NCI-H2107 (cell line): ENCODE results near the gene IFNAR1.
"Not testable (repeated sequence)": the region's sequence is repeated elsewhere in the genome, so short reads cannot be mapped to it uniquely, and the experiment has no call there.

Source experiments
- DNase-seq: peaks from one replicate; lab custom pipeline; 2025; lab: John Stamatoyannopoulos, UW

Gene IFNAR1

GRCh38 chr21:33348706-33349105, 23.9 kb downstream of the IFNAR1 start:
- DNase-seq = no peak

- DNase-seq = no peak
Measured at GRCh38 chr21:33350676-33351075, 25.9 kb downstream of the IFNAR1 start.

DNA sequence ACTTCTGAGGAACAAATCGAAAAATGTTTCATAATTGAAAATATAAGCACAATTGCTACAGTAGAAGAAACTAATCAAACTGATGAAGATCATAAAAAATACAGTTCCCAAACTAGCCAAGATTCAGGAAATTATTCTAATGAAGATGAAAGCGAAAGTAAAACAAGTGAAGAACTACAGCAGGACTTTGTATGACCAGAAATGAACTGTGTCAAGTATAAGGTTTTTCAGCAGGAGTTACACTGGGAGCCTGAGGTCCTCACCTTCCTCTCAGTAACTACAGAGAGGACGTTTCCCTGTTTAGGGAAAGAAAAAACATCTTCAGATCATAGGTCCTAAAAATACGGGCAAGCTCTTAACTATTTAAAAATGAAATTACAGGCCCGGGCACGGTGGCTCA, 30.6 kb downstream of the IFNAR1 start:
- DNase-seq = no peak

DNA sequence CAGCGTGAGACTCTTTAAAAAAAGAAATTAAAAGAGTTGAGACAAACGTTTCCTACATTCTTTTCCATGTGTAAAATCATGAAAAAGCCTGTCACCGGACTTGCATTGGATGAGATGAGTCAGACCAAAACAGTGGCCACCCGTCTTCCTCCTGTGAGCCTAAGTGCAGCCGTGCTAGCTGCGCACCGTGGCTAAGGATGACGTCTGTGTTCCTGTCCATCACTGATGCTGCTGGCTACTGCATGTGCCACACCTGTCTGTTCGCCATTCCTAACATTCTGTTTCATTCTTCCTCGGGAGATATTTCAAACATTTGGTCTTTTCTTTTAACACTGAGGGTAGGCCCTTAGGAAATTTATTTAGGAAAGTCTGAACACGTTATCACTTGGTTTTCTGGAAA, 31.2 kb downstream of the IFNAR1 start:
- no peak for DNase-seq

DNA sequence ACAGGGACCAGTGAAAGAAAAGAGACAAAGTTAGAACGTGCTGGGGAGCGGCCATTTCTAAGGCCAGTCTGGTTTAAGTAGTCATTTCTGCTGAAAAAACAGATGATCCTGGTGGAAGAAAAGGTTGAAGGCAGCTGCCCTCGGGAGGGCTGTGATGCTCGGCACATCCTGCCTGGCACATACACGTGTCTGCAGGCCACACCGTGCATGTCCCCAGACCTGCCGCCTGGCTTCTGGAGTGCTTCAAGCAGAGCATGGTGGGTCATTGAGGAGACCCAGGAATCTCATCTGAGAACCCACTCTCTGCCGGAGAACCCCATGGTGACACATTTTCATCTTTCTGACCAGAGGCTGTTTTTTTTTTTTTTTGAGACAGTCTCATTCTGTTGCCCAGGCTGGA, 32.4 kb downstream of the IFNAR1 start:
- no peak for DNase-seq

DNA sequence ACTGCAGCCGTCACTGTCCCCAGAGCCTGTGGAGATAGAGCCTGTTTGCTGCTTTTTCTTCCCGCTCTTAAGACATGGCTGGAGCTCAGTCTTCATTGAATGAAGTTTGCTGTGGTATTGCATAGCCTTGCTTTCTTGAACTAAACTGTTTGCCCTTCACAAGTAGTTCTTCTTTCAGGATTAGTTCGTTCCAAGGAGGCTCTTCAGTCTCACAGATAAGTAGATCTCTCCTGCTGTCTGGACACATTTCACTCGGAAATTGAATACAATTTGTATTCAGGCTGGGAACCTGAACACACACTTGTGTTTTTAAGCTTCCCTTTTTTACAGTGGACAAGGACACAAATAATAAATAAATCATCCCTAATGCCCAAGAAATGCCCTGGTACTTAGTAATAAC, 34.7 kb downstream of the IFNAR1 start:
- no peak for DNase-seq

GRCh38 chr21:33360281-33360680, 35.5 kb downstream of the IFNAR1 start:
- DNase-seq = no peak

GRCh38 chr21:33360881-33361602, 36.3 kb downstream of the IFNAR1 start:
- DNase-seq = peak; percentile 87

DNA sequence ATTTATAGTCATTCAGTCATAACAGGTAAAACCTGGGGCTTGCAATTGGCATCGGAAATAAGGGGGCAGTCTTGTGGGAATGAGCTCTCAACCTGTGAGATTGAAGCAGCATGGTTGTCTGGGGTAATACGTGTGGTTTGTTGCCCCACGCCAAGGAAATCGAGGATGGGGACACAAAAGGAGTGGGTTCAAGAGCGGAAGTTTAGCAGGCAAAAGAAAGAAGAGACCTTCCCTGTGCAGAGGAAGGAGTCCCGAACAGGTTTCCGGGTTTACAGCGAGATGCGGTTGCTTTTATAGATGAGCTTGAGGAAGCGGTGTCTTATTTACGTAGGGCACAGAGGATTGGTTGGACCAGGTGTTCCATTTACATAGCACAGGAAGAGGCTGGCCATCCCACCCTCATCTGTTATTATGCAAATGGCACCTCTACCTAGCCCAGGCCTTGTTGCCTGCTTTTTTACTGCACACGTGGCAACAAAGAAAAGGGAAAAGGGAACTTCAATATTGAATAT, 37.3 kb downstream of the IFNAR1 start:
- peak; percentile 50 for DNase-seq

- not testable (repeated sequence) for DNase-seq
Measured at GRCh38 chr21:33363911-33364609, 39.3 kb downstream of the IFNAR1 start.

DNA sequence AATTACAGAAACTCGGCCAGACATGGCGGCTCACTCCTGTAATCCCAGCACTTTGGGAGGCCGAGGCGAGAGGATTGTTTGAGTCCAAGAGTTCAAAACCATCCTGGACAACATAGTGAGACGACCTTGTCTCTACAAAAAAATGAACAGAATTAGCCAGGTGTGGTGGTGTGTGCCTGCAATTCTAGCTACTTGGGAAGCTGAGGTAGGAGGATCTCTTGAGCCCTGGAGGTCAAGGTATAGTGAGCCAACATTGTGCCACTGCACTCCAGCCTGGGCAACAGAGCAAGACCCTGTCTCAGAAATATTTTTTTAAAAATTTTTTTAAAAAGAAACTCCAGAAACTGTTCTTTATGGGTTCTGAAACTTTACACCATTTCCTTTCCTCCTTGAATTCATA, 40.1 kb downstream of the IFNAR1 start:
- no peak for DNase-seq

DNA sequence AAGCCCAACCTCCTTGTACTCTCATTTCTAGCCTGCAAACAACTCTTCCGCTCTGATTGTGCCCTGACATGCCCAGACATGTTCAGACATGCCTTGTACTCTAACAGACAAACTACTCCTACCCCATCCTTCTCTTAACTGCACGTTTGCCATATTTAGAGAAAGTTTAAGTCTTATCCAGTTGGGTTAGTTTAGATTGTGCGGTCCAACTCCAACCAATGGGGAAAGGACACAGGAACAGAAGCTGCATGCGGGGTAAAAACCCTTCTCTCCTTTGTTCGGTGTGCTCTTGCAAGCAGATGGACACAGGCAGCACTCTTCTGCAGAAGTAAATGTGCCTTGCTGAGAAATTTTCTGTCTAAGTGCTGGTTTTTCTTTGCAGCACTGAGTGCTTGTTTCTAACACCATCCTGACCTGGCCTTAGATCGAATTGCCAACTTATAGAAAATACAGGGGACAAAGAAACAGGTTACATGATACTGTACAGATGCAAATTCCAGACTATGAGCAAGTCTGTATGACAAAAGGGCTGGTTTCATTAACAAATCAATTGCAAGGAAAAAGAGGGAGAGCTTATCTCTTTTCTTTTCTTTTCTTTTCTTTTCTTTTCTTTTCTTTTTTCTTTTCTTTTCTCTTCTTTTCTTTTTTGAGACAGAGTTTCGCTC, 42.7 kb downstream of the IFNAR1 start:
- DNase-seq = no peak

DNA sequence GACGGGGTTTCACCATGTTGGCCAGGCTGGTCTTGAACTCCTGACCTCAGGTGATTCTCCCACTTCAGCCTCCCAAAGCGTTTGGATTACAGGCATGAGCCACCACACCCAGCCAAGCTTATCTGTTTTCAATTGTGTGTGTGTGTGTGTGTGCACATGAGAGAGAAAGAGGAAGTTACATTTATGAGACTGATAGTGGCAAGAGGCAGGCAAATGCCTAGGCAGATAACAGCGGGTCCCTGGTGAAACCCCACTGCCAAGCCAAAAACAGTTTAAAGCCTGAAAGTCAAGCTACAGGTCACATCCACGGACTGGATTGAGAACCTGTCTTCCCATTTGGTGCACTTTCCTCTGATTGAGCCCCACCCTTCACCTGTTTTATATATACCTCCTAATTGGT, 43.4 kb downstream of the IFNAR1 start:
- DNase-seq = no peak

DNA sequence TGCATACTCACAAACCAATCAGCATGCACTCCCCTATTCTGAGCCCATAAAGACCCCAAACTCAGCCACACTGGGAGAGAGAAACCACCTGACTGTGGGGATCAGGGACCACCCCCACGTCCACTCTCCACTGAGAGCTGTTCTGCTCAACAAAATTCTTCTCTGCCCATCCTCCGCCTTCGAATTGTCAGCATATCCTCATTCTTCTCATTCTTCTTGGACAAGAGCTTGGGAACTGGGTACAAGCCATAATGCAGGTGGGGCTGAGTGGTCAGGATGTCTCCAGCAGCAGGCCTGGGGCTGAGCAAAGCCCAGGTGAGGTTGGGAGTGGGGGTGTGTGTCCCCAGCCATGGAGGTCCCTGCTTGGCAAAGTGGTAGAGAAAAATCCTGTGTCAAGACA, 43.8 kb downstream of the IFNAR1 start:
- no peak for DNase-seq

DNA sequence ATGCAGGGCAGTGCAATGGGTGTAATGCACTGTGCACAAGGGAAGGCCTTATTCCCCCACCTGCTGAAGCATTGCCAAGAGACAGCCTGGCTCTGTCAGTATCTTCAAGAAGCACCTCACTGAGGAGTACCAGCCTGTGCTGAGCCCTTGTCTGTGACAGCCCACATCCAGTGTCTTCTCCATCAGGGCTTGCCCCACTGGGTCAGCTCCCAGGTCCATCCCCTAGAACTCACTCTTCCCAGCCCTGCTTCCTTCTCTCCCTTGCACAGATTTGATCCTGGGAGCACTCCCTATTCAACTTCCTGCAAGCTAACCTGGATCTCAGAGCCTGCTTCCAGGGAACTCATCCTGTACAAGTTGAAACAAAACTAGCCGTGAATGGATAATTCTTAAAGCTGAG, 44.8 kb downstream of the IFNAR1 start:
- DNase-seq = no peak

DNA sequence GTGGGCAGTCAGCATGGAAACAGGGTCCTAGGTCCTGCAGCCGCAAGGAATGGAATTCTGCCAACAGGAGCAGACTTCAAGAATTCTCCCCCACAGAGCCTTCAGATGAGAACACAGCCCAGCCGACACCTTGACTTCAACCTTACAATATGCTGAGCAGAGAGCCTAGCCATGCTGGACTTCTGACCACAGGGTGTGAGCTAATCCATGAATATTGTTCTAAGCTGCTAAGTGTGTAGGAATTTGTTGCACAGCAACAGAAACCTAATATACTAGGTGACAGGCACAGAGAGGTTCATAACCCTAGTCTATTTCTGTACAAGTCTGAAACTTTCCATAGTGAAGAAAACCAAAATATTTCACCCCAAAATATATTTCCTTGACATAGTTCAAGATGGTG, 45.5 kb downstream of the IFNAR1 start:
- no peak for DNase-seq

DNA sequence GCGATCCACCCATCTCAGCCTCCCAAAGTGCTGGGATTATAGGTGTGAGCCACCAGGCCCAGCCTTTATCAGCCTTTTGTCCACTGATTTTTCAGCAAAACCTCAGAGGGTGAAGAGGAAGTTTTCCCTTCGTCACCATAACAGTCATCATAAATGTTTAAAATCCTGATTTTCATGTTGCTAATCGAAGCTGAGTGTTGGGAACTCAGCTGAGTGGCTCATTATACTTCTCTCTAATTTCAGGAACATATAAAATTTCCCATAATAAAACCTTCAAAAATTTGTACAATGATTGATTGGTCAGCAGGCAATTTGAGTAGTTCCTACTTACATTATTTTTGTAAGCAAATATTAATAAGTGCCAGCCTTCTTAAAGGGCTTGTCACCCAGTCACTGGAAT, 46.6 kb downstream of the IFNAR1 start:
- DNase-seq = no peak

DNA sequence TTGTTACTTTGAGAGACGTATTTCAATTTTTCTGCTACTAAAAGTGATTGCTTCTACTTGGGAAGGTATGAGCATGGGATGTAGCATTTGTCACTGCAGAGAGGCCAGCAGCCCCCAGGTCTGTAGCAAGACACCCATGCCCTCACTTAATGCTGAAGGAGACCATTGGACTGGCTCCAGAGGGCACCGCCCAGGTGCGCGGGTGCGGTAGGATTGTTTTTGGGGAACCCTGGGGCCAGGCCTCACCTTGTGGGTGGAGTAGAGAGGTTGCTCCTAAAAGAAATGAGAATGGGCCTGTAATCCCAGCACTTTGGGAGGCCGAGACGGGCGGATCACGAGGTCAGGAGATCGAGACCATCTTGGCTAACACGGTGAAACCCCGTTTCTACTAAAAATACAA, 47.8 kb downstream of the IFNAR1 start:
- DNase-seq = no peak

DNA sequence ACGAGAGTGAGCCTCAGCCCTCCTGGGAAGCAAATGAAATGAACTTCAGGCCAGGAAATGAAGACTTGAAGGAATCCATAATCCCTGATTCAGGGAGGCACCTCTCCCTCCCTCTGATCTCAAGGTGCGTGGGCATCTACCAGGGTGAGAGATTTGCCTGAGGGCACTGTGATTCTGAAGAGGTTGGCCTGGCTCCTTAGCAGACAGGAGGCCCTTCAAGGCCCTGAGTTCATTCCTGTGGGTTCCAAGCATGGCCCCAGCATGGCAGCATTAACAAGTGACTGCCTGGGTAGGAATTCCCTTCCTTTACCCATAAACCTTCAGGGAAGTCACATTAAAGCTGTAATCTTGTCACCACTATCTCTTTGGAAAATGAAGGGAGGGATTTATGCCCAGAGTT, 48.7 kb downstream of the IFNAR1 start:
- no peak for DNase-seq

DNA sequence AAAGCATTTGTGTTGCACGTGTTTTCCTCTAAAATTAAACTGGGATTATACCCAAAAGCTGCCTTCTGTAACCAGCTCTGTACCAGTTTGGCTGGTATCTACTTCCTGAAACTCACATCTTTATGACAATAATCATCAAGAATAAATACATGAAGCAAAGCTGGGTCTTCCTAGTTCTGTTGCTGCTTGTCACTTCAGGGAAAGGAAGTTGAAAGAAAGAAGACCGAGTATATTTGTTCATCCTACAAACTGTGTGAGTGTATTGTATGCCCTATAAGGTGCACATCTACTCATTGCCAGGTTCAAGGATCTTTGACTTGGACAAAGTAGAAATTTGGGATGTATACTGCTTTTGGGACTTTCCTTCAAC, 49.3 kb downstream of the IFNAR1 start:
- no peak for DNase-seq

GRCh38 chr21:33374450-33375096, 49.8 kb downstream of the IFNAR1 start:
- no peak for DNase-seq

DNA sequence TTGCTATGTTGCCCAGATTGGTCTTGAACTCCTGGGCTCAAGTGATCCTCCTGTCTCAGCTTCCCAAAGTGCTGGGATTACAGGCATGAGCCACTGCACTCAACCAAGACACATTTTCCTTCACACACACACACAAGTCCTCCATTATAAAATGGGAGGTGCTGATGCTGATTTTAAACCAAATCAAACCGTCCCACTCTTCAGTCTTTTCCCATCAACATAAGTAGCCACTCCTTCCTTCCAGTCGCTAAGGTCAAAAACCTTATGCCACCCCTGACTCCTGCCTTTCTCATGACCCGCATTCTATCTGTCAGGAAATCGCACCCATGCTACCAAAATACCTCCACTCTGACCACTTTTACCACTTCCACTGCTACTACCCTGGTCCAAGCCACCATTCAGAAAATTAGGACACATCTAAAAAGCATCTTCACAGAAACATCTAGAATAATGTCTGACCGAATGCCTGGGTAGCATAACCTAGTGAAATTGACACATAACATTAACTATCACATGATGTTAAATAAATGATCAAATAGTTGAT, 50.4 kb downstream of the IFNAR1 start:
- DNase-seq = no peak
